Nucleus accumbens (tissue), 56 donors: ENCODE data around the gene CEP152.

ENCODE experiments used
- DNase-seq, 56 donors: peaks; one replicate each; lab custom pipeline; 2025; lab: John Stamatoyannopoulos, UW

CEP152 gene

GRCh38 chr15:48775546-48775945 lies 35.3 kb downstream of the CEP152 start:
- DNase-seq: no peak

GRCh38 chr15:48774484-48774883 lies 36.4 kb downstream of the CEP152 start:
- DNase-seq: no peak

- no peak for DNase-seq
Measured at GRCh38 chr15:48766196-48766595, 44.7 kb downstream of the CEP152 start.

- DNase-seq: no peak
Measured at GRCh38 chr15:48765022-48765421, 45.8 kb downstream of the CEP152 start.

DNA sequence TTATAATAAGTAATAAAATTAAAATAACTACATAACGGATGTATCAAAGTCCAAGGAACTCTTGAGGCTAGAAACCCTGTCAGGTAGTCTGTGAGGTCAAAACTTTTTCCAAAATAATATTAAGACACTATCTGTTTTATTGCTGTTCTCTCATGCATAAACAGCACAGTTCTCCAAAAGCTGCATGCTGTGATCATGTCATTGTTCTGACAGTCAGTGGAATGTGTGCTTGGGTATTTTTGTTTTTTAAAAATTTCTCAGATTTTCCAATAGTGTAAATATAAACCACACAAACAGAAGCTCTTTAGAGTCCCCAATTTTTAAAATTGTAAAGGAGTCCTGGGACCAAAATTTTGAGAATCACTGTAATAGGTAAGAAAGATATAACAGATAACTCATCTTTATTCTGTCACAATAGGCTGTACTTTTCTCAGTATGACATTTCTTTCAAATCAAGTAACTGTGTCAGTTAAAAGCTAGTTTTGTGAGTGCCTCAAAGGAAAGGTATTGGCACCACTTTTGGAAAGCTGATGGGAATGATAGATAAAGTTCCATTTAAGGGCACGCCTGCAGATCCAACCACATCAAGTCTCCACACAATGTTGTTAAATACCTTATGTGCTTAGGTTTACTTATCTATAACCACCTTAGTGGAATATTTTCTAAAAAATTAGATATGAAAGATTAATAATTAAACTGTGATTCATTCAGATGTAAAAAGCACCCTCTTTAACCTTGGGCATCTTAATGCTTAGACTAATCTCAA lies 49.3 kb downstream of the CEP152 start:
- DNase-seq: no peak

DNA sequence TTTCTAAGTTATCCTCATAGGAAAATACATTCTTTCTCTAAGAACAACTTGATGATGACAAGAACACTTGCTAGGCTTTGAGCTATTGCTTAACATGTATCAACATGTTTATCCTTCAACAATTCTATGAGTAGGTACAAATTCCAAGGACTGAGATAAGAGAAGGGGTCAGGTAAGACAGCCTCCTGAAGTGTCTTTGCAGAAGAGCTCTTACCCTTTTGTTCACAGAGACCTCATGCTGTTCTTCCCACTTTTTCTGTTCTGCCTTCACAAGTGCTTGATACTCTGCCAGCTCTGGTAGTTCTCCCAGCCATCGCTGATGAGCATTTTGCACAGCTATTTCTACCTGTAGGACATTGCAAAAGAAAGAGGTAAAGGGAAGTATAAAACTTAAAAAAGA lies 50.9 kb downstream of the CEP152 start:
- no peak for DNase-seq

DNA sequence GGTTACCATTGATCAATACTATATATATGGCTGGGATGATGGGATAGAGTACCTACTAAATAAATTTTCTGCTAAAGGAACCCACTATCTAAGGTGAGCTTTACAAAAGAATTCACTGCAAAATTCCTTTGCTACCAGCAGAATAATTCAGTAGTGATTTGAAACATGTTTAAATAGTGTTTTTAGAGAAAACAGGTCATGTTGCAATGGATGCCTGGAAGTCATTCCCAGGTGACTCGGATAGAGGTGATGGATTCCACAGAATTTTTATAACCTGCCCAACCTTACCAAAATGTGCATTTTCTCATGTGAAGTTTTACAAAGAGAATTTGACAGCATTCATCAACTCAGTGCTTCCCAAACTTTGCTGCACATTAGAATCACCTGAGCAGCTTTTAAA lies 53.2 kb downstream of the CEP152 start:
- no peak for DNase-seq

- DNase-seq: no peak
Measured at GRCh38 chr15:48754011-48754410, 56.9 kb downstream of the CEP152 start.

GRCh38 chr15:48751595-48751994 lies 59.3 kb downstream of the CEP152 start:
- DNase-seq: no peak

- no peak for DNase-seq
Measured at GRCh38 chr15:48748535-48748934, 62.3 kb downstream of the CEP152 start.

GRCh38 chr15:48733615-48734014 lies 77.3 kb downstream of the CEP152 start:
- DNase-seq: no peak

DNA sequence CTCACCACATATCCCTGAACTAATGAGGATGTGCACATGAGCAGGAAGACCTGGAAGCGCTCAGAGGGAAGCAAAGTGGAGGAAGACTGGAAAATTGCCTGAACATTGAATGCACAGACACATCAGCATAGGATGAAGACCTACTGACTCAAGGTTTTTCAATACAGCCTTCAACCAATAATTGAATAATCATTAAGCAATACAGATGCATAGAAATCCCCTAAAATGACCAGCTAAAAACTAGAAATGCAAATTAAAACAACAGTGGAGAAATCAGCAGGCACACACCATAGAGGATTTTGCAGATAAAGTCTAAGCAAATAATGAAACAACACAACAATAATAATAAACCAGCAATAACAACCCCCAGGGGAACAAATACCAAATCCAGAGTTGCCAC lies 80.4 kb downstream of the CEP152 start:
- no peak for DNase-seq

DNA sequence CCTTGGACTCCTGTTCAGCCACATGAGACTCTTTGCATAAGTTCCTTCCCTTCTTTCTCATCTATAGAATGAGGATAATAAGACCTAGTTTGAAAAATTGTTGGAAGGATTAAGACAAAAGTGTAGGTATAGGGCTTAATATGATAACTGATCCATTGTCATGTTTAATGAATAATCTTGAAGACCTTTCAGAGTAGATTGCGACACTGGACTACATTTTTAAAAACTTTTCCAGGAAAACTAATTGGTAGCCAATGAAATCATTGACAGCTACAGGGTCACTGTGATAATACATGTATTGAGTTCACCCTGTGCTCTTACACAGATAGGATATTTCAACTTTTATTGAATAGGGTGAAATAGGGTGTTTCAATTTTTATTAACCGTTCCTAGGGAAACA lies 86.9 kb downstream of the CEP152 start:
- no peak for DNase-seq

GRCh38 chr15:48722764-48723661 lies 87.9 kb downstream of the CEP152 start:
- no peak for DNase-seq

DNA sequence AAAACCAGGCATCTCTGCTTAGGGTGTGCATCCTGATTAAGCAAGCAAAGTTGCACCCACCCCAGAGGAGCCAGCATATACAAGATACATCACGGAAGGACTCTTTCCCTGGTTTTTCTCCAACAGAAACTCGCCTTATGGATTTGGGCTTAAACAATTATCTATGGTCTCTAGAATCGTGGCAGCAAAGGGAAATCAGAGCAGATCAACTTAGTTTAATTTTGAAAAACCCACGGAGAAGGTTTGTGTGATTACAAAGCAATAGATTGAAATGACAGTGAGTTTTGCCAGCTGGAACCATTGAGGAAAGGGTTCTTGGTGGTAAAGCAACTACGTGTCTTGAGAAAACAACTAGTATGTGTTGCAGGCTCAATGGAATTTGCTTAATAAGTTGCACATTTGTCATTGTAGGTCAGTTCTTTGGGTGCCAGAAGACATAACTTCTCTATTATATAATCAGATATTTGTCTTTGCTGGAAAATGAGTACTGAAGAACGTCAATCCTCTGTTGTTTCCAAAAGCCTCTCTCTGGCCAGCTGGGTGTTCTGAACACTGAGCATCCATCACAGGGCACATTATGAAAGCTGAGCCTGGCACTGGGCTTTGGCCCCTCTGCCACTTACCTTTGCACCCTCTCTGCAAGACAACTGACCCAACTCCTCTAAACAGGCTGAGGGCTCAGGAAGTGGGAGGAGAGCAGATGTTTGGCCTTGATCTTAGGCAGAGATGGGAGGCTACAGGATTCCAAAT lies 89.6 kb downstream of the CEP152 start:
- peak in 1 of 56 donors; percentile 0 for DNase-seq

GRCh38 chr15:48720646-48721045 lies 90.2 kb downstream of the CEP152 start:
- no peak for DNase-seq

DNA sequence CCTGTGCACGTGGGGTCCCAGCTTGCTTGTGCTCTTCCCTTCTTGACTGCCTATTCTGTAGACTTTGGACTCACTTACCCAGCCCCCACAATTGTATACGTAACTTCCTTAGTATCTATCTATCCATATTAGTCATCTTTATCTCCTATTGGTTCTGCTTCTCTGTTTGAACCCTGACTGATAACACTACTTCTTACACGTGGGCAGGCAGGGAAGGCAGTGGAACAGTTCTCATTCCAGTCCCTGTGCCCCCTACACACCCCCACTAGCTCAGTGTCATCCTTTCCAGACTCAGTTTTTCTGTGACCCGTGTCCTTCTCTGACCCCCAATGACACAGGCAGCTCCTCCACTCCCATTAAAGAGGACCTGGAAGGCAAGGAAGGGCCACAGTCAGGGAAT lies 91.2 kb downstream of the CEP152 start:
- DNase-seq: no peak

GRCh38 chr15:48718646-48719045 lies 92.2 kb downstream of the CEP152 start:
- no peak for DNase-seq

GRCh38 chr15:48717458-48717857 lies 93.4 kb downstream of the CEP152 start:
- no peak for DNase-seq

- DNase-seq: no peak
Measured at GRCh38 chr15:48712546-48712945, 98.3 kb downstream of the CEP152 start.

- no peak for DNase-seq
Measured at GRCh38 chr15:48710952-48711495, 99.8 kb downstream of the CEP152 start.
